HG03196 (cell line): ENCODE results near the gene GSTM4.

Experiments
- ATAC-seq: cut with Tn5 transposase; IDR thresholded peaks from one replicate; pipeline ENCODE4 v1.9.1; 2021; ENCODE audit not compliant: unreplicated experiment

GSTM4 gene

DNA sequence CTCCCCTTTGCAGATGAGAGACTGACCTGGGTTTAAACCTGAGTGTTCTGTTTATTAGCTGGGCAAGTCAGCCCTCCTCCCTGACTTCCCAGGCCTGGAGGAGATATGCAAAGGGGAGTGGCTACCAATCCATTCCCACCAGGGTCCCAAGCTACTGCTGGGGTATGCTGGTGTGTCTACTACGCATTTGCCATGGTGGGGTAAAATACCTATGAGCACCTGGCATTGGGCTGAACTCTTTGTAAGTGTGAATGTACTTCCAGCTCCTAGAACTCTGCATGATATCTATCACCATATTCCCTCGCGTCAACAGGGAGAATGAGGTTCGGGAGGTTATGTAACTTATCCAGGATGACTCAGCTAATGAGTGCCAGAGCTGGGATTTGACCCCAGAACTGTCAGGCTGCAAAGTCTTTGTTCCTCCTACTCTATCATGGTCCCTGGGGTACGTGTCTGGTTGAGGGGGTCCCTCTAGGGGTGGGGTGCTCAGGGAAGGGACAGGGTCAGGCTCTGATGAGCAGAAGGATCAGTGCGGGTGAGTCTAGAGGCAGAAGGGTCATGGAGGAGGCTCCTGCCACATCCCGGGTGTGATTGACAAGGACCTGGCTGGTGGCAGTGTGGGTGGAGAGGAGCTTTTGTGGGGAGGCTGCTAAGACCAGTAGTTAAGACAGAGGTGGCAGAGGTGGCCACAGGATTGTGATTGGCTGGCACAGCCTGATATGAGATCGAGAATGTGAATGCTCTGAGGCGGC is 19.5 kb upstream of the GSTM4 start:
- ATAC-seq, result no peak

DNA sequence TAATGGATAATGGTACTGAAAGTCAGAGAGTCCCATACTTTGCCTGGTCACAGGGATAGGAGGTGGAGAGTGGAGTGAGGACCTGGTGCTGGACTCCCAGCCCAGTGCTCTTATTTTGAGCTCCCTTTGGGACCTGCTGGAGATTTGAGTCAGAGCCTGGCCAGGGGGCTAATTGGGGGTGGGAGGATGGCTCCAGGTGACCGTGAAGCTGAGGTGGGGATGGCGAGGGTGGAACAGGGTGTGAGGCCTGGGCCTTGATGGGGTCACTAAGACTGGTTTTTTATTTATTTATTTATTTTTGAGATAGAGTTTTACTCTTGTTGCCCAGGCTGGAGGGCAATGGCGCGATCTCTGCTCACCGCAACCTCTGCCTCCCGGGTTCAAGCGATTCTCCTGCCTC is 18.5 kb upstream of the GSTM4 start:
- no peak for ATAC-seq

DNA sequence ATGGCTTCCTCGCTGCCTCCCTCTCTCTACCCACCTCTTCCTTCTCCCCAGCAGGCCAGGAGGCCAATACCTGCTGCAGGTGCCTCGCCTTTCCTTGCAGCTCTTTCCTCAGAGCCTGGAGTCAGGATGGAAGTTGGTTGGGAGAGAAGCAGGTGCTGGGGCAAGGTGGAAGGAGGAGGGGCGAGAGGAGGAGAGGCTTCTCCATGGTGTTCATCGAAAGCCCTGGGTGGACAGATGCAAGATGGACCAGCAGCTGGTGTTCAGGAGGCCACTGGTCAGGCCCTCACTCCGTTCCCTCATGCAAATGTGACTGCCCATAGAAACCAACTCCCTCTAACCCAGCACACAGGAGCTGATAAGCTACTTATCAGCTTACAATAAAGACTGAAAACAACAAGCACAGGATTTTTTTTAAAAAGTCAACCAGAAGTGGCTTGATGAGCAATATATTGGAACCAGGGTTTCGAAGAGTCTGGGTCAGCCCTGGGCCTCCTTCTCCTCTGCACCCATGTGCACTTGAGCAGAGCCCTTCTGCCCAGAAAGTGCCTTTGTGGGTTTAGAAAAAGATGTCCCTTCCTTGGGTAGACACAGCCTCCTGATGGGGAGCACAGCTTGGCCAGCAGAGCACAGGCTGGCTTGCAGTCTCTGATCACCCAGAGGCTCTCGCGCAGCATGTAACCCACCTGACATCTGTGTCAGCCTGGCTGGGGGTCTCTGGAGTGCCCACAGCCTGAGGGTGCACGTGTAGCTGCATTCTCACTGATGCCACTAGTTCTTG is 16.6 kb upstream of the GSTM4 start:
- no peak for ATAC-seq

DNA sequence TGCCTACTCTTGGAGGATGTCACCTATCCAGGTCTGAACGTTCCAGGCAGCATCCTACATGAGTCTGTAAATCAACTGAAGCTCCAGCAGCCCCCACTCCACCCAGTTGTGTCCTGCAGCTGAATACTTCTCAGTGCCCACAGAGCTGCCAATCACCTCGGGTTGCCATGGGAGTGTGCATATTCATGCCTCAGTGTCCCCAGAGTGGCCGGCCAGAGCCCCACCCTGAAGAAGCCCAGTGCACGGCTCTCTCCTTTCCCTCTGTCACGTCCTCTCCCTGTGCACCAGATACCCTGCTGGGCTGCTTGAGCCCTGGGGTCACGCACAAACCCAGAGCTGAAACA is 16.1 kb upstream of the GSTM4 start:
- no peak for ATAC-seq

DNA sequence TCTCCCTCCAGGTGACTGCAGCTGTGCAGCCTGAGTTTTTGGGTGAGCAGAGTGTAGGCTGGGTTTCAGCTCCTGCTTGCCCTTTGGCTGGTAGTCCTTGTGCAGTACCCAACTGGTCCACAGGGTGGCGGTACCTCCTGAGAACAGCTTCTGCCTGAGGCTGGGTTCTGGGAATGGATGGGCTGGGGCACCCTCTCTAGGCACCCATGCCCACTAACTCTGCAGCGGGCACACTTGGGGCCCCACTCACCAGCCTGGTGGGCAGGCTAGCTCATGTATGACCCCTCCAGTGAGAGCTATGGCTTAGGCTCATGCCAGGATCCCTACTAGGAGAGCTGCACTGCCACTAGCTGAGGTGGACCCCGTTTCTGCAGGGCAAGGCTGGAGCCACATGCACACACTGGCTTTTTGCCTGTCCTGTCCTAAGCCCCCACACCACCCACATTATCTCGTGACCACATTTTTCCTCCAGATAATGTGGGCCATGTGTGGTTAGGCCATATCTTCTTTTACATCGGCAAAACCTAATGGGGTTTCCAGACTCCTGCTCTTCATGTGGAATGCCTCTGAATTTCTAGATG is 15.5 kb upstream of the GSTM4 start:
- peak; percentile 65 for ATAC-seq

DNA sequence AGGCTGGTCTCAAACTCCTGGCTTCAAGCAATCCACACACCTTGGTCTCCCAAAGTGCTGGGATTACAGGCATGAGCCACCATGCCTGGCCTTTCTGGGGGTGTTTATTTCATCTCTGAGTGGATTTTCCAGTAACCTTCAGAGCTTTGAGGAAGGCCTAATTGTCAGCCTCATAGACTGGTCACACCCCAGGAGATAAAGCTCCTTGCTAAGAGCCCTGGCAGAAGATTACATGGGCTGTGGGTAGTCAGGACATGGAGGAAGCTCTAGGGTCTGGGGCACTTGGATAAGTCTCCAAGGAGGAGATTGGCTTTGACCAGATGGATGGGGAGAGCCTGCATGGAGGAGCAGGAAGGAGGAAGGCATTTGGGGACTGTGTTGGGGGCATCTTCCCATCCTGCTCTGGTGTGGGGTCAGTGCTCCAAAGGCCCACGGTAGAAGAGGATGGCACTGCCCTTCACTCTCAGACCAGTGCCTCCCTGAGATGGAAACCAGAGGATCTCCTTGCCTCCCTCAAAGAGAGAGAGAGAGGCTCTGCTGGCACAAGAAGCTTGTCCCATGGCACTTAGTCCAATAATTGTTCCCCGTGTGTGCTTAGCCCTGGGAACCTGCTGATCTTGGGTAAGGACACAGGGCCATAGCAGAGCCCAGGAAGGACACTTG is 14.7 kb upstream of the GSTM4 start:
- no peak for ATAC-seq

DNA sequence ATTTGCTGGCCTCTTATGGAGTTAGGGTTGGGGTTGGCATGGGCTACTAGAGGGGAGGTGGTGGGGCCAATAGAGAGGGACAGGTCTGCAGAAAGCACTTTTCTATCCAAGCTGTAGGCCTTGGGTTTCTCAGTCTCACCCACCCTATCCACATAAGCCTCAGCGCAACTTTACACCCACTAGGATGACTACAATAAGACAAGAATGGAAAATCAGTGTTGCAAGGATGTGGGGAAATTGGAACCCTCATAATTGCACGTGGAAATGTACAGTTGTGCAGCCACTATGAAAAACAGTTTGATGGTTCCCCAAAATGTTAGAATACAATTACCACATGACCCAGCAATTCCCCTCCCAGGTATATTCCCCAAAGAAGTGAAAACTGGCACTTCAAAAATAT is 14.0 kb upstream of the GSTM4 start:
- ATAC-seq, result no peak

DNA sequence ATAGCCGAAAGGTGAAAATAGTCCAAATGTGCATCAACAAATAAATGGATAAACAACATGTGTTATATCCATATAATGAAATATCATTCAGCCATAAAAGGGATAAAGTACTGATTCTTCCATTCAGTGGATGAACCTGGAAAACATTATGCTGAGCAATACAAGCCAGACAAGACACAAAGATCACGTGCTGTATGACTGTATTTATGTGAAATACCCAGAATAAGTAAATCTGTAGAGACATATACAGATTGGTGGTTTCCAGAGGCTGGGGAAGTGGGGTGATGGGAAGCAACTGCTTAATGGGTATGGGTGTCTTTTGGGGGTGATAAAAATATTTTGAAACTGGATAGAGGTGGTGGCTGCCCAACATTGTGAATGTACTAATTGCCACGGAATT is 13.3 kb upstream of the GSTM4 start:
- no peak for ATAC-seq

DNA sequence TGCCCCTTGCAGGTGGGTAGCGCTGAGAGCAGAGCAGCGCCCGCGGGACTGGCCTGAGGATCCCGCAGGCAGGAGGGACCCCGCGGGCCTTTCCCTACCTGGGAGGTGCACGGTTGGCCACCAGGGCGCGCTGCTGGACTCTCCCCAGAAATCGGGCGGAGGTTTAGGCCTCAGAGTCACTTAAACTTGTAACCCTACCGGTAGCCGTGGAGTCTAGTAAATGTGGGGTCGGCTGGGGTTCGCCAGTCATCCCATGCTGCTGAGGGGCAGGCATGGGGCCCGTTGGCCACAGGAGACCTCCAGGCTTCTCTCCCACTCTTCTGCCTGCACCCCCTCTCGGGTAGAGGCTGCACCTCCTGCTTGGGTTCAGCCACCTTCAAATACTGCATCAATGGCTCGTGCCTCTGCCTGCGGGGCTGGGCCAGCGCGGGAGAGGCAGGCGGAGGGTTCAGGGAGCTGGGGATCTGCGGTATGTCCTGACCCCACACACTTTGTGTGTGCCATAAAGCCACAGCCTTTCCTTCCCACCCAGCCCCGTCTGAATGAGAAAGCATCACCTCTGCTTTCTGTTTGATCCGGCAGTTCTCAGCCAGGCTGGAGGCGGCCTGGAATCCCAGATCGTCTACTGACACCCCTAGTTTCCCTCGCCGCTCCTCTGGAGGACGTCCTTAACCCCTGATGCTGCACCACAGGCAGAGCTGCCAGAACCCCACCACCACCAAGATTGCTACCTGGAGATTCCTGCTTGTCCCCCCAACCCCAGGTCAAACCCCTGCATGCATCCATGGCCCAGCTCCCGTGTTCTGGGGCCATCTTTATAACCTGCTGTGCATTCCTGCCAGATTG is 12.3 kb upstream of the GSTM4 start:
- ATAC-seq, result peak; percentile 78

DNA sequence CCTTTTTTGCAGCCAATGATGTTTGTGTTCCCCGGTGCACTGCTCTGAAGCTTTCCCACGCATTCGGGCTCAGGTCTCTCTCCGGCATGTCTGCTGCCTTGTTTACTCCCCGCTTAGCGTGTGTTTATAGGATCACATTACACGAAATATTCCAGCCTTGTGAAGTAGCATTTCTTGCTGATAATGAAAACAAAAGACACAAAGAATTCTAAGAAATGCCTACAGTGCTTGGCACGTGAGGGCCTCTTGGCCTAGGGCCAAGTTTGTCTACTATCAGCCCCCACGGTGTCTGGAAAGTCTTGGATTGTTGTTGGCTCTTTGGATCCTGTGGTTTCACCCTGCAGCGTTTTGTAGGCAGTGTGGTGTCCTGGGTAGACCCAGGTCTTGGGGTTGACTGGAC is 11.2 kb upstream of the GSTM4 start:
- ATAC-seq, result no peak

DNA sequence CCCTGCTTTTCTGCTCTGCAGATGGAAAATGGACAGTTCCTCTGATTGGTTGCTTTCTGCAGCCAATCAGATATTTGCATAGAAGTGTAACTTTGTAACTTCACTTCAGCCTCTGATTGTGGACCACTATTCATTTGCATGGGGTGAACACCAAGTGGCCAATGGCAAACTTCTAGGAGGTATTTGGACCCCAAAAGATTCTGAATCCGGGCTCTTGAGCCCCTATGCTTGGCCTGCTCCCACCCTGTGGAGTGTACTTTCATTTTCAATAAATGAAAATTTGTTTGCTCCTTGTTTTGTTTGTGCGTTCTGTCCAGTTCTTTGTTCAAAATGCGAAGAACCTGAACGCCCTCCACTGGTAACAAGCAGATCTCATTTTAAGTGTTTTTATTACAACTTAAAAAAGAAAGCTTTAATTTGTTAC is 6.4 kb upstream of the GSTM4 start:
- ATAC-seq, result no peak

DNA sequence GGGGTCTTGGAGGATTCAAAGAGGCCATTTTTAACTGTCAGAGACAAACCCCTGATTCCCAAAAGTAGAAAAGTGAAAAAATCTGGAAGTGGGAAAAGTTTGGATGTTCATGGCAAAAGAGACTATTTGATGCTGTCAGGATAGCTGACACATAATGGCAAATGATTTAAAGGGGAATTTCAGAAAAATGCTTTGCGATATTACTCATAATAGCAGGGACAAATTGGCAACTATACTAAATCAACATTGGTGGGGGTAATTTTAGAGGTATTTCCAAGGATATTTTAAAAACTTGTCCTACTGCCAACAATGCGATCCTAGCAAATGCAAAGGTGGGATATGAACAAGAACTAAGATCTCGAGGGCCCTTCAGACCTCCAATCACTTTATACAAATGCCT is 5.3 kb upstream of the GSTM4 start:
- no peak for ATAC-seq

DNA sequence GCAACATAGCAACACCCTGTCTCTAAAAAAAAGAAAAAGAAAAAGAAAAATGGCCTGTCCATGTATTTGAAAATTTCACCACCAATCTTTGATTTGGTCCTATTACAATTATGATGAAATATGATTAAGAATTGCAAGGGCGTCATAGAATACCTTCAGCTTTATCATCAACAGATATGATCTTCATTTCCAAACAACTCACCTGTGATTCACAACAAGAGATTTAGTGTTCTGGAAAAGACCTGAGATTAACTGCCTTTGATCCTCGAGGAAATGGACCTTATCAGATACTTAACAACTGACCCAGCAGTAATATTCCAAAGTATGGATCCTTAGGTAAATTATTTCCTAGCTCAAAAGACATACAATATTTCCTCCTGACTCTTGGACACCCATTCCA is 3.5 kb upstream of the GSTM4 start:
- ATAC-seq, result no peak

DNA sequence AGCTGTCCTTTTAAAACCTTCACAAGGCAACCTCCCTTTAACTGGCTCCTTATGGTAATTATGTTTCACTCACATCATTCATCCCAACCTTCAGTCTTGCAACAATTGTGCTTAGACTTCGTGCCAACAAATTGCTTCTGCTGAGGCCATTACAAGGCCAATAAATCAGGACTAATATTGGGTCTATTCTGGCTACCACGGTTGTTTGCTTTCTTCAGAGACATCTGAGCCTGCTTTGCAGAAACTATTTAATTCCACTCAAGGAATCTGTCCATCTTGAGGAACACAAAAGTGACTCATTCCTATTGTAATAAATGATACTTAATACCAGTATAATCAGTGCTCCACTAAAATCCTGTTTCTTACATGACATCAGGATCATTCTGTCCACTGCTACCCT is 2.6 kb upstream of the GSTM4 start:
- ATAC-seq, result no peak

DNA sequence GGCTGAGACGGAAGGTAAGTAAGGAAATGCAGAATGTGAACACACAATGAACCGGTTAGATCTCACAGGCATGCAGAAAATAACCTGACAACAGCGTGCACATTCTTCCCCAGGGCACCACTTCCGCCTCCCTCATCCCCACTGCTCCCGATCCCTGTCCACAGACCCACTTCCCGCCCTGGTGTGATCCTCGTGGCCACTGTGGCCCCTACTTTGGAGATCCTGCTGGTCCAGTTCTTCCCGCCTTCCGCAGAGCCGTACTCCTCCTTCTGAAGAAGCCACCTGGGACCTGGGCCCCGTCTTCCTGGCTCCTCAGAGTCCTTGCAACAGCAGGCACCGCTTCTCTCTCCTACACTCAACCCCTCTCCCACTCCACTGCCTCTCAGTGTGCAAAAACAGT is 1.4 kb upstream of the GSTM4 start:
- ATAC-seq, result no peak

DNA sequence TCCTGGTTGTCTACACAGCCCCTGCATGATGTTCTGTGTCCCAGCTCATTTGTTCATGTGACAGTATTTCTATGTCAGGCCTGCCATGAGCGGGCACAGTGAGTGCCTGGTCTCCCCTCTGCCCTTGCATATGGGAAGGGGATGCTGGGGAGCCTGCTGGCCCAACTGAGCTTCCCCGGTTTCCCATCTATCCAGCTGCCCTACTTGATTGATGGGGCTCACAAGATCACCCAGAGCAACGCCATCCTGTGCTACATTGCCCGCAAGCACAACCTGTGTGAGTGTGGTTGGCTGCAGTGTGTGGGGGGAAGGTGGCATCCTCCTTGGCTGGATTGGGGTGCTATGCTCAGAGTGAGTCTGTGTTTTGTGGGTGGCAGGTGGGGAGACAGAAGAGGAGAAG is 1.5 kb downstream of the GSTM4 start:
- ATAC-seq, result no peak

DNA sequence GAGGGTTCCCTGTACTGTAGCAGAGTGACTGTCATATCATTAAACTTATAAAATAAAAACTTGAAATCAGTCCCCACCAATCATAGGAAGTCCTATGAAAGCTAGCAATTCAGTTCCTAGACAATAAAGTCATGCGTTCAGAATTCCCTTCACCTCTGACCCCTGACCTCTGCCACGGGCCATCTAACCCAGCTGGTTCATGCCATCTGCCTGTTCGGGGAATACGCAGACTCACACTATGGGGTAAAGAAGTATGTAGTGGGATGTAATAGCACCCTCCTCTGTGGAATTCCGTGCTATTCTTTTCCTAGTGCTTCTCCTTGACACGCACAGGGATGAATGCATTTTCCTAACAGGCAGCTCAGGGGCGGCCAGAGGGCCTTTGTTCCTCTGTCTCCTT is 2.1 kb downstream of the GSTM4 start:
- no peak for ATAC-seq

DNA sequence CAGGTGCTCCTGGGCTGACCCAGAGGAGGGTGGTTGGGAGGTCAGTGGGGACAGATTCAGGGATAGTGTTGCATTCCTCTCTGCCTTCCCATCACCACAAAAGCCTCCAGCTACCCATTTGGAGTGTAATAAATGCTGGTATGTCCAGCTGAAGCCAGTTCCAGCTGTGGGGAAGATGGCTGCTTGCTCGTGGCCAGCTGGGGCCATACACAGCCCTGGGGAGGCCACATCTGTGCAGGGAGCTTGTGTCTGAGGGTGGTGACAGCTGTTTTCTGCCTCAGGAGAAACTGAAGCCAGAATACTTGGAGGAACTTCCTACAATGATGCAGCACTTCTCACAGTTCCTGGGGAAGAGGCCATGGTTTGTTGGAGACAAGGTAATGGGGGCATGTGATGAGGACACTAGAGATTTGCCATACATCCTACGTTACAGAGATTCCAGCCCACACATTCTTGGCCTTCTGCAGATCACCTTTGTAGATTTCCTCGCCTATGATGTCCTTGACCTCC is 2.7 kb downstream of the GSTM4 start:
- no peak for ATAC-seq

DNA sequence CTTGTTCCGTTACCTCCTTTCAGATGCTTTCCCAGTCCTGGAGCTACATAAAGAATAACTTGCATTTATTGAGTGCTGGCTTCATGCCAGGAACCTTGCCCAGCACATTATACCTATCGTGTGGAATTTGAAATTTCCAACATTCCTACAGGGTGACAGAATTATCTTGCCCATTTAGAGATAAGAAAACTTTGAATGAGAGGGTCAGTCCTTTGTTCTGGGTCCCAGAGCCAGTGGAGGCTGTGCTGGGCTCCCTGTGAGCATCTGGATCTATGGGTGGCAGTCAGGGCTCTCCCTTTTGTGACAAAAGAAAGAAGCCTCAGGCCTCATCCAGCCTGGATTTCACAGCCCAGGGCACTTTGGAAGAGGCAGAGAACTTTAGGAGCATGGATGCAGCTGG is 3.2 kb downstream of the GSTM4 start:
- no peak for ATAC-seq

DNA sequence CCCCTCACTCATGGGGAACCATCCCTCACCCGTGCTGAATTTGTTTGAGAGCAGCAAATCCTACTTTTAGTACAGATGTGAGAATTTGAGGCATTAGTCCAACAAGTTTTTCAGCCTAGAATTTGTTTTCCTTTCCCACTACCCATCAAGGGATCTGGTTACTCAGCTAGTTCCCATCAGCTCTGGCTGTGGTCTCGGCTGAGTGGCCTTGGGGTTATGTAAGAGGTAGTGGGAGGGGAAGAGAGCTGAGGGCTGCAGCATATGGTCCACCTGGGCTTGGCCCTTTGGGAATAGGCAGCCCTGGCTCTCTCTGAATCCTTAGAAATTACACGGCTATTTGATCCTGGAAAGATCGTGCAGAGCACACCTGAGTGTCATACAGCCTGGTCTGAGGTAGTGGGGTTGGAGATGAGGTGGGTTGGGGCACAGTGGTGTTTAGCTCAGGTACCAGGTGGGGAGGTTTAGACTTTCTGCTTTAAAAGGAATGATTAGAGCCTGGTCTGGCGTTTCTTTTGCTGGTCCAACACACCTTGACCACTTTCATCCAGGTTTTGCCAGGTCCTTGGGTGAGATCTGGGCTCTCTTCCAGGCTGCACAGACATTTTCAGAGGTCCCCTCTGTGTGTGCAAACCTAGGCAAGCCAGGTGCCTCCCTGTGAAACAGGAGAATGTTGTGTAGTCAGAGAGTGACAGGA is 4.2 kb downstream of the GSTM4 start:
- ATAC-seq, result no peak
